K562 (cell line): ENCODE measurements around the gene CCNB1IP1. TPM values are rescaled to one million over a fixed set of nuclear protein-coding genes. Genes with fewer than 3 reads are reported as not detected.

Experiments used
- ATF7 ChIP-seq: fragments of 450-650 bp; IDR thresholded peaks from 2 replicates; pipeline ENCODE4 v1.7.1; 2014; ENCODE audit warnings: mild to moderate bottlenecking, moderate library complexity
- BACH1 ChIP-seq: fragments of 200-800 bp; sonication (Bioruptor generic); IDR thresholded peaks from 2 replicates; pipeline ENCODE4 v1.6.1; 2016; ENCODE audit warnings: missing genetic modification characterization, missing compliant biosample characterization
- FOXM1 ChIP-seq, 2 experiments: fragments of 450-650 bp in 1 of 2; sonication (generic) in 1 of 2; formaldehyde crosslinking in 1 of 2; IDR thresholded peaks; 2 replicates each; pipeline versions ENCODE4 v1.6.1 to v1.9.0; 2017 to 2022; ENCODE audit warnings: low read depth in 2 of 2, mild to moderate bottlenecking in 2 of 2, missing genetic modification reagents in 1 of 2, moderate library complexity in 1 of 2
- KDM4B ChIP-seq, 2 experiments: fragments of 450-650 bp in 1 of 2; sonication (generic) in 1 of 2; IDR thresholded peaks; 2 replicates each; pipeline ENCODE4 v1.6.1; 2016 to 2017; ENCODE audit warnings: borderline replicate concordance in 2 of 2, antibody characterized with exemption in 1 of 2, low read depth in 1 of 2, mild to moderate bottlenecking in 1 of 2
- MYNN ChIP-seq, 2 experiments: sonication (generic); formaldehyde crosslinking in 1 of 2; IDR thresholded peaks; 2 replicates each; pipeline versions ENCODE4 v1.5.0 to v1.6.1; 2016 to 2020; ENCODE audit warnings: antibody characterized with exemption in 1 of 2, missing genetic modification reagents in 1 of 2
- NELFE ChIP-seq: IDR thresholded peaks from 2 replicates; pipeline ENCODE4 v1.6.1; 2011; ENCODE audit warnings: mild to moderate bottlenecking; ENCODE audit not compliant: insufficient read depth, insufficient read length
- NFRKB ChIP-seq: fragments of 450-650 bp; IDR thresholded peaks from 2 replicates; pipeline ENCODE4 v1.6.1; 2016; ENCODE audit warnings: low read depth
- NR2C1 ChIP-seq, 2 experiments: fragments of 450-650 bp; IDR thresholded peaks; 2 replicates each; pipeline ENCODE4 v1.6.1; 2017; ENCODE audit warnings: mild to moderate bottlenecking in 2 of 2, antibody characterized with exemption in 1 of 2, inconsistent platforms in 1 of 2, missing compliant biosample characterization in 1 of 2, missing genetic modification characterization in 1 of 2
- NR2F6 ChIP-seq: fragments of 450-650 bp; formaldehyde crosslinking; IDR thresholded peaks from 2 replicates; pipeline ENCODE4 v1.4.0; 2020; ENCODE audit warnings: mild to moderate bottlenecking
- PCBP2 ChIP-seq: fragments of 200-400 bp; formaldehyde crosslinking; IDR thresholded peaks from 2 replicates; pipeline ENCODE4 v1.6.1; 2018; ENCODE audit warnings: low read length, low read depth, mild to moderate bottlenecking, moderate library complexity; ENCODE audit not compliant: poor library complexity, severe bottlenecking
- POLR2H ChIP-seq: IDR thresholded peaks from 2 replicates; pipeline ENCODE4 v1.6.1; 2016; ENCODE audit warnings: missing genetic modification characterization, low read depth, mild to moderate bottlenecking, control low read depth, missing compliant biosample characterization, moderate library complexity
- SLC30A9 ChIP-seq: fragments of 250-450 bp; sonication (Bioruptor Pico); IDR thresholded peaks from 2 replicates; pipeline ENCODE4 v1.8.0; 2022; ENCODE audit warnings: mild to moderate bottlenecking, moderate library complexity
- SMARCB1 ChIP-seq: IDR thresholded peaks from 2 replicates; pipeline ENCODE4 v1.6.1; 2011; ENCODE audit warnings: improper control_type of control experiment, low read depth; ENCODE audit not compliant: insufficient read length
- ZNF41 ChIP-seq: fragments of 250-450 bp; sonication (Bioruptor Pico); conservative IDR thresholded peaks from 2 replicates; pipeline ENCODE4 v1.4.0; 2020; ENCODE audit warnings: mild to moderate bottlenecking
- ZNF561 ChIP-seq: fragments of 450-650 bp; formaldehyde crosslinking; conservative IDR thresholded peaks from 2 replicates; pipeline ENCODE4 v1.4.0; 2020; ENCODE audit warnings: mild to moderate bottlenecking, moderate library complexity
- ZNF699 ChIP-seq: fragments of 250-450 bp; sonication (Bioruptor Pico); IDR thresholded peaks from 2 replicates; pipeline ENCODE4 v1.8.0; 2021; ENCODE audit warnings: mild to moderate bottlenecking, moderate library complexity; ENCODE audit not compliant: insufficient replicate concordance
- polyA plus RNA-seq, 8 experiments: library from polyadenylated mRNA; depleted of rRNA in 4 of 8; stranded (reverse) in 5 of 8; unstranded in 3 of 8; fragments of >200 nt; fragmentation: Nextera tagmentation in 2 of 8; fragmentation: Illumina TruSeq in 1 of 8; extraction: Ambion mirVana in 2 of 8; extraction: Trizol in 1 of 8; gene quantifications; 2 replicates each; pipeline versions ENCODE4 v1.2.1 to v1.2.3, GENCODE V29; 2011 to 2014; ENCODE audit warnings: inconsistent platforms in 1 of 8, missing spikeins in 1 of 8
- total RNA-seq, 7 experiments: library from RNA; depleted of rRNA in 6 of 7; stranded (reverse); fragments of >200 nt in 6 of 7; fragmentation: Illumina TruSeq in 2 of 7; extraction: Trizol in 2 of 7; gene quantifications; 2 replicates each; pipeline versions ENCODE4 v1.2.1 to v1.2.3, GENCODE V29; 2011 to 2021; ENCODE audit warnings: low replicate concordance in 1 of 7
- TF ChIP-seq, protein P1 (sequence below): IDR thresholded peaks from 2 replicates; pipeline ENCODE4 v1.6.1; 2011; ENCODE audit not compliant: insufficient read length; ENCODE audit errors: extremely low read depth
- TF ChIP-seq, protein P2 (sequence below): fragments of 450-650 bp; IDR thresholded peaks from 2 replicates; pipeline ENCODE4 v1.6.1; 2016; ENCODE audit warnings: missing biosample characterization, missing genetic modification characterization
- TF ChIP-seq, protein P3 (sequence below): fragments of 250-450 bp; sonication (Bioruptor Pico); IDR thresholded peaks from 2 replicates; pipeline ENCODE4 v1.8.0; 2021; ENCODE audit warnings: borderline replicate concordance, mild to moderate bottlenecking, moderate library complexity; ENCODE audit not compliant: poor library complexity, severe bottlenecking
- TF ChIP-seq, protein P4 (sequence below): fragments of 450-650 bp; formaldehyde crosslinking; IDR thresholded peaks from 2 replicates; pipeline ENCODE4 v1.4.0; 2020; ENCODE audit warnings: mild to moderate bottlenecking, moderate library complexity
- TF ChIP-seq, protein P5 (sequence below): fragments of 250-450 bp; sonication (Bioruptor Pico); IDR thresholded peaks from 2 replicates; pipeline ENCODE4 v1.5.0; 2020; ENCODE audit warnings: mild to moderate bottlenecking, borderline replicate concordance

CCNB1IP1 gene
- total and polyA plus RNA-seq, 9 of the 15 experiments (the other 6 are each of a cell fraction or from before 2014, with no cell fraction given), result 51.8 to 152 (median 81.0) TPM

DNA sequence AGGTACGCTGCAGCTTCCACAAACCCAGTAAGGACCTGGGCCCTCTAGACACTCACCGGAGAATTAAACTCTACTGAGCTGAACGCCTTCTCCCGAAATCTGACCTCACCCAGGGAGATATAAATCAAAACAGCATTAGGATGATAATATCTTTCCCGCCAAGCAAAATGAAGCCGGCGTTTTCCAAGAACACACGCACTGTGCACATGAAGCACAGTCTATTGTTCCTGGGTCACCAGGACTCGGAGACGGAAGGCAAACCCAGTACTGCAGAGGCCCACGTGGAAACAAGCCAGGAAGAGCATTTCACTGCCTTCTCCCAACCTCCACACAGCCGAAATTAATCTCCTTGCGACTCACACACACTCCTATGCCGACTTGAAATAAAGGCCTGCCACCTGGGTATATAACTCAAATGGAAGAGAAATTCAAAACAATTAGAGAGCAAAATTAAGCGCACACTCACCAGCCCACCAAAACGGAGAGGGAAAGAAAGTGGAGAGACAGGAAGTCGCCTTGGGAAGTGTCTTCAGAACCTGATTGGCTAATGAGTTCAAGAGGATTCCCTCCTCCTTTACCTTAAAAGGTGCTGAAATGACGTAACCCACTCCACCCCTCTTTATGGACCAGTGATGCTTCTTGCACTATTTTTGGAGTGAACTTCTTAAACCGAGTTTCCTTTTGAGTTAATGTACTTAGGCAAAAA lies at the start of gene CCNB1IP1 (continued):
- TF ChIP-seq ZNF41 (CRISPR knock-in tag) (no peak), NFRKB (0 out of 2 replicates have a peak, but pooled peaks have one; percentile 55), NELFE (no peak), SLC30A9 (CRISPR knock-in tag) (no peak), KDM4B (IDR thresholded peaks at IDR 0.05; ENCODE audit: borderline replicate concordance in 2 of 2, low read depth in 1 of 2) (no peak), ATF7 (peak; percentile 97), MYNN (IDR thresholded peaks at IDR 0.05) (no peak), MYNN (CRISPR knock-in tag; IDR thresholded peaks at IDR 0.05) (no peak), BACH1 (tag) (no peak), ZNF561 (CRISPR knock-in tag) (no peak), SMARCB1 (no peak), PCBP2 (no peak), ZNF699 (CRISPR knock-in tag) (no peak), POLR2H (tag) (peak; percentile 54), FOXM1 (IDR thresholded peaks at IDR 0.05; ENCODE audit: low read depth) (no peak), FOXM1 (CRISPR knock-in tag; IDR thresholded peaks at IDR 0.05; ENCODE audit: low read depth) (no peak), NR2F6 (no peak), NR2C1 (IDR thresholded peaks at IDR 0.05) (0 out of 2 replicates have a peak, but pooled peaks have one; percentile 8), NR2C1 (tag; IDR thresholded peaks at IDR 0.05) (no peak)
- TF ChIP-seq, protein P1, sequence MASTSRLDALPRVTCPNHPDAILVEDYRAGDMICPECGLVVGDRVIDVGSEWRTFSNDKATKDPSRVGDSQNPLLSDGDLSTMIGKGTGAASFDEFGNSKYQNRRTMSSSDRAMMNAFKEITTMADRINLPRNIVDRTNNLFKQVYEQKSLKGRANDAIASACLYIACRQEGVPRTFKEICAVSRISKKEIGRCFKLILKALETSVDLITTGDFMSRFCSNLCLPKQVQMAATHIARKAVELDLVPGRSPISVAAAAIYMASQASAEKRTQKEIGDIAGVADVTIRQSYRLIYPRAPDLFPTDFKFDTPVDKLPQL, result peak; percentile 83
- TF ChIP-seq, protein P2, sequence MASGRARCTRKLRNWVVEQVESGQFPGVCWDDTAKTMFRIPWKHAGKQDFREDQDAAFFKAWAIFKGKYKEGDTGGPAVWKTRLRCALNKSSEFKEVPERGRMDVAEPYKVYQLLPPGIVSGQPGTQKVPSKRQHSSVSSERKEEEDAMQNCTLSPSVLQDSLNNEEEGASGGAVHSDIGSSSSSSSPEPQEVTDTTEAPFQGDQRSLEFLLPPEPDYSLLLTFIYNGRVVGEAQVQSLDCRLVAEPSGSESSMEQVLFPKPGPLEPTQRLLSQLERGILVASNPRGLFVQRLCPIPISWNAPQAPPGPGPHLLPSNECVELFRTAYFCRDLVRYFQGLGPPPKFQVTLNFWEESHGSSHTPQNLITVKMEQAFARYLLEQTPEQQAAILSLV, result no peak
- TF ChIP-seq, protein P3, sequence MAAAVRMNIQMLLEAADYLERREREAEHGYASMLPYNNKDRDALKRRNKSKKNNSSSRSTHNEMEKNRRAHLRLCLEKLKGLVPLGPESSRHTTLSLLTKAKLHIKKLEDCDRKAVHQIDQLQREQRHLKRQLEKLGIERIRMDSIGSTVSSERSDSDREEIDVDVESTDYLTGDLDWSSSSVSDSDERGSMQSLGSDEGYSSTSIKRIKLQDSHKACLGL, result no peak
- TF ChIP-seq, protein P4, sequence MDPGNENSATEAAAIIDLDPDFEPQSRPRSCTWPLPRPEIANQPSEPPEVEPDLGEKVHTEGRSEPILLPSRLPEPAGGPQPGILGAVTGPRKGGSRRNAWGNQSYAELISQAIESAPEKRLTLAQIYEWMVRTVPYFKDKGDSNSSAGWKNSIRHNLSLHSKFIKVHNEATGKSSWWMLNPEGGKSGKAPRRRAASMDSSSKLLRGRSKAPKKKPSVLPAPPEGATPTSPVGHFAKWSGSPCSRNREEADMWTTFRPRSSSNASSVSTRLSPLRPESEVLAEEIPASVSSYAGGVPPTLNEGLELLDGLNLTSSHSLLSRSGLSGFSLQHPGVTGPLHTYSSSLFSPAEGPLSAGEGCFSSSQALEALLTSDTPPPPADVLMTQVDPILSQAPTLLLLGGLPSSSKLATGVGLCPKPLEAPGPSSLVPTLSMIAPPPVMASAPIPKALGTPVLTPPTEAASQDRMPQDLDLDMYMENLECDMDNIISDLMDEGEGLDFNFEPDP (CRISPR knock-in tag), result no peak
- TF ChIP-seq, protein P5, sequence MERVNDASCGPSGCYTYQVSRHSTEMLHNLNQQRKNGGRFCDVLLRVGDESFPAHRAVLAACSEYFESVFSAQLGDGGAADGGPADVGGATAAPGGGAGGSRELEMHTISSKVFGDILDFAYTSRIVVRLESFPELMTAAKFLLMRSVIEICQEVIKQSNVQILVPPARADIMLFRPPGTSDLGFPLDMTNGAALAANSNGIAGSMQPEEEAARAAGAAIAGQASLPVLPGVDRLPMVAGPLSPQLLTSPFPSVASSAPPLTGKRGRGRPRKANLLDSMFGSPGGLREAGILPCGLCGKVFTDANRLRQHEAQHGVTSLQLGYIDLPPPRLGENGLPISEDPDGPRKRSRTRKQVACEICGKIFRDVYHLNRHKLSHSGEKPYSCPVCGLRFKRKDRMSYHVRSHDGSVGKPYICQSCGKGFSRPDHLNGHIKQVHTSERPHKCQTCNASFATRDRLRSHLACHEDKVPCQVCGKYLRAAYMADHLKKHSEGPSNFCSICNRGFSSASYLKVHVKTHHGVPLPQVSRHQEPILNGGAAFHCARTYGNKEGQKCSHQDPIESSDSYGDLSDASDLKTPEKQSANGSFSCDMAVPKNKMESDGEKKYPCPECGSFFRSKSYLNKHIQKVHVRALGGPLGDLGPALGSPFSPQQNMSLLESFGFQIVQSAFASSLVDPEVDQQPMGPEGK (CRISPR knock-in tag), result no peak
